Cardiac fibroblast (primary cell): ENCODE measurements around the gene HS6ST3.
A peak's percentile ranks its signal among the peaks of the same experiment; 100 is the strongest.

ENCODE experiments used
- DNase-seq, 2 donors: peaks; one replicate each; pipeline versions ENCODE4 v3.0.0 to v3.0.0-alpha.2; 2010; ENCODE audit warnings: low read depth in 2 of 2
- H3K4me3 ChIP-seq, 2 donors: replicated peaks in 1 of 2; 1 replicate in 1 of 2; 2 replicates in 1 of 2; pipeline ENCODE4 v1.5.1; 2011; ENCODE audit warnings: low read depth in 2 of 2, low read length in 2 of 2, mild to moderate bottlenecking in 2 of 2, moderate library complexity in 1 of 2
- TF ChIP-seq, protein P1 (sequence below): IDR thresholded peaks from one replicate; pipeline ENCODE4 v1.5.1; 2011; ENCODE audit warnings: low read depth, mild to moderate bottlenecking, low read length, inconsistent platforms

The HS6ST3 gene

GRCh38 chr13:96417939-96418685 is 328.2 kb downstream of the HS6ST3 start:
- no peak for DNase-seq

GRCh38 chr13:96421314-96421713 is 331.4 kb downstream of the HS6ST3 start:
- H3K4me3 ChIP-seq, result no peak overlapping the region
- TF ChIP-seq, protein P1, sequence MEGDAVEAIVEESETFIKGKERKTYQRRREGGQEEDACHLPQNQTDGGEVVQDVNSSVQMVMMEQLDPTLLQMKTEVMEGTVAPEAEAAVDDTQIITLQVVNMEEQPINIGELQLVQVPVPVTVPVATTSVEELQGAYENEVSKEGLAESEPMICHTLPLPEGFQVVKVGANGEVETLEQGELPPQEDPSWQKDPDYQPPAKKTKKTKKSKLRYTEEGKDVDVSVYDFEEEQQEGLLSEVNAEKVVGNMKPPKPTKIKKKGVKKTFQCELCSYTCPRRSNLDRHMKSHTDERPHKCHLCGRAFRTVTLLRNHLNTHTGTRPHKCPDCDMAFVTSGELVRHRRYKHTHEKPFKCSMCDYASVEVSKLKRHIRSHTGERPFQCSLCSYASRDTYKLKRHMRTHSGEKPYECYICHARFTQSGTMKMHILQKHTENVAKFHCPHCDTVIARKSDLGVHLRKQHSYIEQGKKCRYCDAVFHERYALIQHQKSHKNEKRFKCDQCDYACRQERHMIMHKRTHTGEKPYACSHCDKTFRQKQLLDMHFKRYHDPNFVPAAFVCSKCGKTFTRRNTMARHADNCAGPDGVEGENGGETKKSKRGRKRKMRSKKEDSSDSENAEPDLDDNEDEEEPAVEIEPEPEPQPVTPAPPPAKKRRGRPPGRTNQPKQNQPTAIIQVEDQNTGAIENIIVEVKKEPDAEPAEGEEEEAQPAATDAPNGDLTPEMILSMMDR, result no peak
- no peak for DNase-seq

More at GRCh38 chr13:96417939-96418685, 328.2 kb downstream of the HS6ST3 start:
- TF ChIP-seq, protein P1, result no peak
- H3K4me3 ChIP-seq, result no peak overlapping the region

DNA sequence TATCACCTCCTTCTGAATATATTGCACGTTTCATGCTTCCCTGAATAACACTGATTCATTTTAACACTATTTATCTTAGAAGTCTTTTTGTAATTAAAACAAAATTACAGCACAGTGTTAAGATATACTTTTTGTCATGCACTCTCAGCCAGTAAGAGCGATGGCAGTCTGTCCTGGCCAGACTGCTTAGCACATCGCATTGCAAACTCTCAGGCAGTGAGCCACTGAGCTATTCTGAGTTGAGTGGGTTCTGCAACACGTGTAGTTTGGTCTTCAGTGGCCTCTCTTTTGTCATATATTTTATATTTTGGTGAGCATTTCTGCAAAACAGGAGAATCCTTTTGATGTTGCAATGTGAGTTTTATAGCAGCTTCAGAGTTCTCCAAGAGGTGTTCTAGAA is 332.1 kb downstream of the HS6ST3 start:
- DNase-seq, result no peak
- no peak overlapping the region for H3K4me3 ChIP-seq
- TF ChIP-seq, protein P1, result no peak

DNA sequence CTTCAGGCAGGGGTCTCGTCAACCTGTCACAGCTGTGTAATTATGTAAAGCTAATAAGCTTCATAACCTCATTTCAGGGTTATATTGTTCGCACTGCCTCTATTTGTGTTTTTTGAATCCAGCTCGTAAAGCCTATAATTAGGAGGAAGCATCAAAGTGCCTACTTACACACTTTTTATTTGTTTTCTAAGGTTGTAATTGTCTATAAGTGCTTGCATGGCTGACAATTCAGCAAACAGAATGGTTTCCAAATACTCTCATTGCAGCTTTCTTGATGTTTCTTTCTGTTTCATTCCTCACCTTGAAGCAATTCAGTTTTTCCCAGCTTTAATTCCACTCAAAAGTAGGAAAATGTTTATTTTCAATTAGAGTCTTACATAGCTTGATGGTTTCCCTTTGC is 336.3 kb downstream of the HS6ST3 start:
- TF ChIP-seq, protein P1, result no peak
- H3K4me3 ChIP-seq, result no peak overlapping the region
- no peak for DNase-seq

DNA sequence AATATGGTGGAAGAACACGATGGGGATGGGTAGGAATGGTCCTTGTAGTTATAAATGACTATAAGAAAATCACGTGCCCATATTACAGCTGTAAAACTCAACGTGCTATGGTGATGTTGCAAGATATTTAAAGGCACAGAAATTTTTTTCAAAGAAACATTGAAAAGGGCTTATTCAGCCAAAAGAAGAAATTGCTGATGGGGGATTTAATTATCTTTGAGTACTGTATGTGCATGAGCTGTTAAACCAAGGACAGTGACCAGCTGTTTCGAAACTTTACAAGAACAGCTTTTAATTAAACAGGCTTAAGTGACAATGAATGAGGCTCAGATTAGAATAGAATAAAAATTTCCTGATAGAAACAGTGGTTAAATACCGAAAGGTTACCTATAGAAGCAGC is 339.0 kb downstream of the HS6ST3 start:
- TF ChIP-seq, protein P1, result no peak
- no peak overlapping the region for H3K4me3 ChIP-seq
- DNase-seq, result no peak

- H3K4me3 ChIP-seq, result no peak overlapping the region
- TF ChIP-seq, protein P1, result no peak
- DNase-seq, result peak in 1 of 2 donors; percentile 2
Observed at GRCh38 chr13:96431044-96431581, 341.2 kb downstream of the HS6ST3 start.
